ENCODE measurements around the gene MSI2. TPM values are rescaled to one million over a fixed set of nuclear protein-coding genes. Genes with fewer than 3 reads are reported as not detected.

Gene MSI2
- total and polyA plus RNA-seq, 7 donors: 37.6 to 133 (median 87.1) TPM

- H3K9me3 ChIP-seq: no peaks in the 10 kb centered on the region
- TF ChIP-seq CTCF (IDR thresholded peaks at IDR 0.05): no peak
- no peaks in the 10 kb centered on the region for H3K27me3 ChIP-seq (ENCODE audit: insufficient read depth in 3 of 3, low read length in 2 of 3)
- H3K4me3 ChIP-seq: no peak overlapping the region
- intact Hi-C loops (cut with DNase I): no loop called here
- H3K4me1 ChIP-seq: peaks cover 25% of the 10 kb centered on the region
- WGBS, 3 donors: 89 to 95% (median 94%) methylated on average over 6 of the region's 6 CpGs
- no peak for DNase-seq
- H3K27ac ChIP-seq: no peak overlapping the region
- no peak for ATAC-seq
- peaks cover 3 to 11% of the 10 kb centered on the region in 2 donors for H3K36me3 ChIP-seq (ENCODE audit: insufficient read depth in 1 of 2, low read depth in 1 of 2)
Measured at GRCh38 chr17:57273490-57273889, 17.2 kb downstream of the MSI2 start.

GRCh38 chr17:57274162-57274561 is 17.8 kb downstream of the MSI2 start:
- Histone ChIP-seq H3K27me3 (ENCODE audit: insufficient read depth in 3 of 3, low read length in 2 of 3) (no peaks in the 10 kb centered on the region), H3K4me1 (peaks cover 25% of the 10 kb centered on the region), H3K27ac (no peak overlapping the region), H3K4me3 (no peak overlapping the region), H3K9me3 (no peaks in the 10 kb centered on the region), H3K36me3 (ENCODE audit: insufficient read depth in 1 of 2, low read depth in 1 of 2) (peaks cover 3 to 11% of the 10 kb centered on the region in 2 donors)
- WGBS, 3 donors: 81 to 89% (median 87%) methylated on average over 3 of the region's 3 CpGs
- no peak for TF ChIP-seq CTCF (IDR thresholded peaks at IDR 0.05)
- ATAC-seq (no peak), DNase-seq (no peak)
- intact Hi-C loops (cut with DNase I): no loop called here

- no peak for TF ChIP-seq CTCF (IDR thresholded peaks at IDR 0.05)
Measured at GRCh38 chr17:57275071-57275764, 18.9 kb downstream of the MSI2 start.

GRCh38 chr17:57276621-57277020 is 20.3 kb downstream of the MSI2 start:
- DNase-seq: no peak
- WGBS, 3 donors: 71 to 87% (median 77%) methylated on average over 9 of the region's 9 CpGs
- no peak for TF ChIP-seq CTCF (IDR thresholded peaks at IDR 0.05)
- Histone ChIP-seq H3K9me3 (no peaks in the 10 kb centered on the region), H3K36me3 (ENCODE audit: insufficient read depth in 1 of 2, low read depth in 1 of 2) (peaks cover 3 to 6% of the 10 kb centered on the region in 2 donors), H3K27me3 (ENCODE audit: insufficient read depth in 3 of 3, low read length in 2 of 3) (no peaks in the 10 kb centered on the region), H3K27ac (peak overlapping the region; percentile 14), H3K4me3 (no peak overlapping the region), H3K4me1 (peaks cover 38% of the 10 kb centered on the region)
- intact Hi-C loops (cut with DNase I): no loop called here
- ATAC-seq: peak in 3 of 4 donors; percentile 21 to 57 (median 52)

More at GRCh38 chr17:57275071-57275764, 18.9 kb downstream of the MSI2 start:
- no peak overlapping the region for H3K4me3 ChIP-seq
- 88 to 90% (median 89%) methylated on average over 6 of the region's 6 CpGs for WGBS, 3 donors
- H3K27ac ChIP-seq: peak overlapping the region; percentile 16
- H3K36me3 ChIP-seq (ENCODE audit: insufficient read depth in 1 of 2, low read depth in 1 of 2): peaks cover 3 to 11% of the 10 kb centered on the region in 2 donors
- no peak for DNase-seq
- H3K9me3 ChIP-seq: no peaks in the 10 kb centered on the region
- H3K4me1 ChIP-seq: peaks cover 29% of the 10 kb centered on the region
- intact Hi-C loops (cut with DNase I): no loop called here
- no peak for ATAC-seq
- H3K27me3 ChIP-seq (ENCODE audit: insufficient read depth in 3 of 3, low read length in 2 of 3): no peaks in the 10 kb centered on the region

Measured in psoas muscle (tissue), 8 donors.